VCaP (cell line): ENCODE results near the gene MYH16.

Experiments used
- H3K27ac ChIP-seq: fragments of 450-650 bp; 2 replicates; pipeline ENCODE4 v1.5.1; 2017
- CTCF ChIP-seq: fragments of 450-650 bp; conservative IDR thresholded peaks from 2 replicates; pipeline ENCODE4 v1.5.1; 2017; ENCODE audit warnings: mild to moderate bottlenecking, moderate library complexity

Gene MYH16

GRCh38 chr7:99252166-99252895, 20.3 kb upstream of the MYH16 start:
- no peak for TF ChIP-seq CTCF
- H3K27ac ChIP-seq = no peak overlapping the region

- TF ChIP-seq CTCF = no peak
- H3K27ac ChIP-seq = no peak overlapping the region
Observed at GRCh38 chr7:99253369-99253768, 19.3 kb upstream of the MYH16 start.

- no peak overlapping the region for H3K27ac ChIP-seq
- TF ChIP-seq CTCF = no peak
Observed at GRCh38 chr7:99254390-99254789, 18.2 kb upstream of the MYH16 start.

- TF ChIP-seq CTCF = no peak
- no peak overlapping the region for H3K27ac ChIP-seq
Observed at GRCh38 chr7:99255463-99255862, 17.2 kb upstream of the MYH16 start.

- TF ChIP-seq CTCF = no peak
- H3K27ac ChIP-seq = no peak overlapping the region
Observed at GRCh38 chr7:99257065-99257464, 15.6 kb upstream of the MYH16 start.

GRCh38 chr7:99257675-99258074, 15.0 kb upstream of the MYH16 start:
- no peak overlapping the region for H3K27ac ChIP-seq

GRCh38 chr7:99258501-99258900, 14.1 kb upstream of the MYH16 start:
- TF ChIP-seq CTCF = no peak
- no peak overlapping the region for H3K27ac ChIP-seq

More at GRCh38 chr7:99257675-99258074, 15.0 kb upstream of the MYH16 start:
- no peak for TF ChIP-seq CTCF
